Measurements from ENCODE around the gene BCL7C.

- TF ChIP-seq GATA2 (IDR thresholded peaks at IDR 0.05; ENCODE audit: low read depth, low read length) (no peak), GATA3 (IDR thresholded peaks at IDR 0.05; ENCODE audit: low read depth, low read length) (no peak)
Measured at GRCh38 chr16:30840611-30841010, 53.3 kb downstream of the BCL7C start.
